ENCODE data around the gene CLSTN2.
A peak's percentile ranks its signal among the peaks of the same experiment; 100 is the strongest.

CLSTN2 gene

GRCh38 chr3:139933766-139934165 lies 1.2 kb upstream of the CLSTN2 start:
- no peak for TF ChIP-seq CTCF (IDR thresholded peaks at IDR 0.05; ENCODE audit: low read depth, low read length)
- no peak for DNase-seq (ENCODE audit: extremely low read depth, low read depth)

GRCh38 chr3:139934613-139935015 lies 371 bp upstream of the CLSTN2 start:
- peak; percentile 26 for TF ChIP-seq CTCF (IDR thresholded peaks at IDR 0.05; ENCODE audit: low read depth, low read length)
- DNase-seq (ENCODE audit: extremely low read depth, low read depth), result no peak

- TF ChIP-seq CTCF (IDR thresholded peaks at IDR 0.05; ENCODE audit: low read depth, low read length), result no peak
- no peak for DNase-seq (ENCODE audit: extremely low read depth, low read depth)
Observed at GRCh38 chr3:139935866-139936817, 1.2 kb downstream of the CLSTN2 start.

GRCh38 chr3:139937674-139938279 lies 2.8 kb downstream of the CLSTN2 start:
- peak; percentile 10 for DNase-seq (ENCODE audit: extremely low read depth, low read depth)
- TF ChIP-seq CTCF (IDR thresholded peaks at IDR 0.05; ENCODE audit: low read depth, low read length), result peak; percentile 82

GRCh38 chr3:139939681-139940190 lies 4.8 kb downstream of the CLSTN2 start:
- no peak for DNase-seq (ENCODE audit: extremely low read depth, low read depth)
- TF ChIP-seq CTCF (IDR thresholded peaks at IDR 0.05; ENCODE audit: low read depth, low read length), result no peak

- DNase-seq (ENCODE audit: extremely low read depth, low read depth), result no peak
Observed at GRCh38 chr3:139940622-139941021, 5.6 kb downstream of the CLSTN2 start.

More at GRCh38 chr3:139940622-139941021, 5.6 kb downstream of the CLSTN2 start:
- no peak for TF ChIP-seq CTCF (IDR thresholded peaks at IDR 0.05; ENCODE audit: low read depth, low read length)
